HG03135 (cell line): ENCODE measurements around the gene FAM227A.
"Not testable (repeated sequence)": the region's sequence is repeated elsewhere in the genome, so short reads cannot be mapped to it uniquely, and the experiment has no call there.

Source experiments
- ATAC-seq: cut with Tn5 transposase; IDR thresholded peaks from one replicate; pipeline ENCODE4 v1.9.1; 2021; ENCODE audit warnings: mild to moderate bottlenecking, moderate library complexity; ENCODE audit not compliant: unreplicated experiment

Gene FAM227A

DNA sequence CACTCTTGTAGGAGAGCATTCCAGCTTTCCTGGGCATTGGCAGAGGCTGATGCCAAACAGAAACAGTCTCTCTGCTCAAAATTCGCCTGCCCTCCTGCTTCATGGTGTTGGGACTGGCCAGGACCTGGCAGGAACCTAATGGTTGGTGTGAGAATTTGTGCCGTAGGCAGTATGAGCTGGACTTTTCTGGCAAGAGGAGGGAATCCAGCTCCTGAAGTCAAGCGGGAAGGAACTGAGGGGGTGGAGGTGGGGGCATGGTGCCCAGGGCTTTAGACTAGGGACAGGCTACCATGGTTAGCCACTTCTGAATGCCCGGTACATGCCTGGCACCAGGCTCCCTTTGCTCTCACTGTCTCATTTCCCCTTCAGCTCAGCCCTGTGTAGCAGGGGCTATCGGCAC, 18.7 kb upstream of the FAM227A start:
- ATAC-seq = no peak

GRCh38 chr22:38657045-38657909, 1.1 kb upstream of the FAM227A start:
- no peak for ATAC-seq

GRCh38 chr22:38655519-38656255, 505 bp downstream of the FAM227A start:
- ATAC-seq = no peak

DNA sequence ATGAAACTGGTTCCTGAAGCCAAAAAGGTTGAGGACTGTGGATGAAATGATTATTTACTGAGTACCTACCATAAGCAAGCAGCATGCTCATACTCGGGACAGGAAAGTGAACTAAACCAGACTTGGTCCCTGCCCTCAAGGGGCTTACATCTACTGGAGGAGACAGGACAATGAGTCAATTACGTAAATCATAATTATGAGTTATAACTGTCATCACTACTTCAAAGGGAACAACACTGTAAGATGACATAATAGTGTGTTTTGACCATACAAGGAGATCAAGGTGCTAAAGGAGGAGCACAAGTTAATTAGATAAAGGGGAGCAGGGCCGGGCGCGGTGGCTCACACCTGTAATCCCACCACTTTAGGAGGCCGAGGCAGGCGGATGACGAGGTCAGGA, 2.5 kb downstream of the FAM227A start:
- no peak for ATAC-seq

GRCh38 chr22:38652859-38653258, 3.3 kb downstream of the FAM227A start:
- no peak for ATAC-seq

DNA sequence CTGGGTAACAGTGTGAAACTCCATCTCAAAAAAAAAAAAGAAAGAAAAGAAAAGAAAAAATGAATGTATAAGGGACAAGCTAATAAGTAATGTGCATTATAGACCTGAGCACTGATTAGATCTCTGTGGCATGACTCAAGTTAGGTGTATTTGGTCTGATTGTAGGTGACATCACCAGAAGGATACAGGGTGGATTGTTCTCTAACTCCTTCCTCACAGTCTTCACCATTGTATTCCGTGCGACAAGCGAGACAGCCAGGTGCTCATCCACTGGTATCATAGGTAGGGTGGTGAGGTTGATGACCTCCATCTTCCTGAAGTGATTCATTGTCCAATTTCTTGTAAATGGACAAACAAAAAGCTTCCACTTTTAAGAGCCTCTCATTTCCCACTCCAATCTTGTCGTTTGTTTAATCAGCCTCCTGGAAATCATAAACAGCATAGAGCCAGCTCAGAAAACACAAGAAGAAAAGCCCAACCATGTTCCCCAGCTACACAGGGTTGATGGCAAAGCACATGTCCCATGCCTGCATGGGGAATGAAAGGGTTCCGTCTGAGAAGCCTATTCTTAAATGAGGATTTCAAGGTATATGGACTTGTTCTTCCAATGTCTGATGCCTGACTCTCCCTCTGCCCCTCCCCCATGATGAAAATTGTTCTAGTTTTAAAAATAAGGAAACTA, 6.2 kb downstream of the FAM227A start:
- no peak for ATAC-seq

DNA sequence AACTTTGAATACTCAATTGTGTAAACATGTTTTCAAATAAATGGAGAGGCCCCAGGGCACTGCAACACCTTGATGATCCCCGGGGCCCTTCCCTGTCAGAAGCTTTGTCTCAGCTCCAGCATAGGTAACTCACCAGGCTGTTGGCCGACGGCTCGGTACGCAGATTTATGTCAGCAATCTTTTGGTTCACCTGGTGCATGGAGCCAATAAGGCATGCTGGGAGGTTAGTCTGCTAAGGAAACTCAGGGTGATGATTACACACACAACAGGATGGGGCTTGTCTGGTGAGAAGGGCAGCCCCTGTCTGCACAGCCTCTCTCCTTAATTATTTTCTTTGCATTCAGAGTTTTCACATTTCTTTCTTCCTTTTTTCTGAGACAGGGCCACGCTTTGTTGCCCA, 10.8 kb downstream of the FAM227A start:
- no peak for ATAC-seq

GRCh38 chr22:38644245-38644644, 11.9 kb downstream of the FAM227A start:
- not testable (repeated sequence) for ATAC-seq

DNA sequence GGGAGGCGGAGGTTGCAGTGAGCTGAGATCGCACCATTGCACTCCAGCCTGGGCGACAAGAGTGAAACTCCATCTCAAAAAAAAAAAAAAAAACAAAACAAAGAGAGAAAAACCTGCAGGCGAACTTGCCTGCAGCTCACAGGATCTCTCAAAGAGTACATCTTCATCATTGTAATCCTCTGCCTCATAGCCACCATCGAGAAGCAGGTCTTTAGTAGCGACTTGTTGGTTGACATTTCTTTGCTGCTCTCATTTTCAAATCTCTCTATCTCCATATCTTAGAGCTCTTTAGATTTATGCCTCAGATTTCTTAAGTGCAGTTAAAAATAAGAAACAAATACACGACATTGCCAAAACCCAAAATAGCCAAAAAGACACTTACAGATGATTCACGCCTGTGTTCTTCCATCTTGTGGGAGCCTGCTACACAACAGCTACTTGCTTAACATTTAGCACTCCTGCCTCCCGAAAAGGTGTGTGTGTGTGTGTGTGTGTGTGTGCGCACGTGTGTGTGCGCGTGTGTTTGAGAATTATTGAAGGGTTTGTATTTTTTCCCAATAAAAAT, 14.6 kb downstream of the FAM227A start:
- ATAC-seq = no peak

DNA sequence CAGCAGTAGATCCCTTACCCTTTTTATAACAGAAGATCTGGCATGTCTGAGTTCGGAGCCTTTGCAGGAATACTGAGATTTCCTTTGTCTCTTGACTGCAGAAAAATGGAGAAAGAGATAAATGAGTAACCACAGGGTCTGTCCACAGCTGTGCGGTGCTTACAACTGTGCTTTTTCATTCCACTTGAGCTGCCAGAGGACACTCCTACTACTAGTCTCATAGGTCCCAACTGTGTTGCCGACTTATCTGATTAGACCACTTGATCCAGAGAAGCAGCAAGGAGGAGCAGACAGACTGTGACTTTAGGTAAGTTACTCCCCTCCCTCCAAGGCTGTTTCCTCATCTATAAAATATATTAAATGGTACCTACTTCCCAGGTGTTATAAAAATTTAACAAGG, 17.5 kb downstream of the FAM227A start:
- no peak for ATAC-seq

GRCh38 chr22:38638216-38638615, 18.0 kb downstream of the FAM227A start:
- no peak for ATAC-seq

GRCh38 chr22:38632528-38632927, 23.7 kb downstream of the FAM227A start:
- ATAC-seq = no peak

GRCh38 chr22:38631724-38632123, 24.5 kb downstream of the FAM227A start:
- no peak for ATAC-seq

DNA sequence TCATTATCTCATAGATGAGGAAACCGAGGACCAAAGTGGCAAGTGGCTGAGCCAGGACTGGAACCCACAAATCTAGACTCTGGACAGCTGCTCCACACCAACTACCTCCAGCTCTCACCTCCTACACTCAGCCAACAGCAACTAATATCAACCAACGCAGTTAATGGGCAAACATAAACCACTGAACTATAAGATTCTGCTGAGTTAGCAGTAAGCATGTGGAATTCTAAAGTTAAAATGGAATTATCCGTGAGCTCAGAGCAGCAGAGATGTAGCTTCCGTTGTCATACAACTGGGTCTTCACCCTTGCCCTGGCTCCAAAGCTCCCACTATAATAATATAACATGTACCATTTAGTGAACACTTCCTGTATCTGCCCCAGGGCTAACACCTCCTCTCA, 27.1 kb downstream of the FAM227A start:
- ATAC-seq = no peak

DNA sequence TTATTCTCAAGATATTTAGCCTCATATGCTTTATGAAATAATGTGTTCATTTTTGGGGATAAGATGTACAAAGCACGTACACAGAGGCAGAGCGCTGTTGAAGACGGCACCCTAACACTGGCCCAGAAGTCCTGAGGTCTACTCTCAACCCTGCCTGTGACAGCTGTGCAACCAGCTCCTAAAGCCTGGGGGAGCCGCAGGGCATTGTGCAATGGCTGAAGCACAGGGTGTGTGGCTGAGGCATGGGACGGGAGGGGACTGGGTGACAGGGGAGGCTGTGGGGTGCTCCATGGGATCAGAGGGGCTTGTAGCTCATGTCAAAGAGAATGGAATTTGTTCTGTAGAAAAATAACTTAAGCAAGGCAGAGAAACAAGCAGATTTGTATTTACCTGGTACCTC, 27.7 kb downstream of the FAM227A start:
- no peak for ATAC-seq

- no peak for ATAC-seq
Observed at GRCh38 chr22:38623351-38623750, 32.8 kb downstream of the FAM227A start.

GRCh38 chr22:38618682-38619081, 37.5 kb downstream of the FAM227A start:
- no peak for ATAC-seq

DNA sequence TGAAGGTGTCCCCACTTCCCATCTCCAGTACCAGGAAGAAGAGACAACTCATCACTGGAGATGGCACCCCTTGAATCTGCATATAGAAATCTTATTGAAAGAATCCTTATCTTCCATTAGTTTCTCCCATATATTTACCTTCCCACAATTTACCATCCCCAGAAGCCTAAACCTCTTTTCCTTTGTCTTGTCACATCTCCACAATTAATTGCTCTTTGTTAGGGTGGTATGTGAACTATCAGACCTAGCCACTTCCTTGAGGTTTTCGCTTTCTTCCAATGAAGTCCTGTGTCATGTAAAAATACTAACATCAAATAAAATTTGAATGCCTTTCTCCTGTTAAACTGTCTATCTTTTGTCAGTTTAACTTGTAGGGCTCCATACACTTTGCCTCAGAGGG, 37.9 kb downstream of the FAM227A start:
- ATAC-seq = no peak

DNA sequence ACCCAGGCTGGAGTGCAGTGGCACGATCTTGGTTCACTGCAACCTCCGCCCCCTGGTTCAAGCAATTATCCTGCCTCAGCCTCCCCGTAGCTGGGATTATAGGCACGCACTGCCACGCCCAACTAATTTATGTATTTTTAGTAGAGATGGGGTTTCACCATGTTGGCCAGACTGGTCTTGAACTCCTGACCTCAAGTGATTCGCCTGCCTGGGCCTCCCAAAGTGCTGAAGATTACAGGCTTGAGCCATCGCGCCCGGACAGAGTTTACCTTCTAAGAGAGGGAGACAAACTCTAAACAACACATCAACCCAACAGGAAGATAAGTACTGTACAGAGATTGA, 41.2 kb downstream of the FAM227A start:
- ATAC-seq = not testable (repeated sequence)

DNA sequence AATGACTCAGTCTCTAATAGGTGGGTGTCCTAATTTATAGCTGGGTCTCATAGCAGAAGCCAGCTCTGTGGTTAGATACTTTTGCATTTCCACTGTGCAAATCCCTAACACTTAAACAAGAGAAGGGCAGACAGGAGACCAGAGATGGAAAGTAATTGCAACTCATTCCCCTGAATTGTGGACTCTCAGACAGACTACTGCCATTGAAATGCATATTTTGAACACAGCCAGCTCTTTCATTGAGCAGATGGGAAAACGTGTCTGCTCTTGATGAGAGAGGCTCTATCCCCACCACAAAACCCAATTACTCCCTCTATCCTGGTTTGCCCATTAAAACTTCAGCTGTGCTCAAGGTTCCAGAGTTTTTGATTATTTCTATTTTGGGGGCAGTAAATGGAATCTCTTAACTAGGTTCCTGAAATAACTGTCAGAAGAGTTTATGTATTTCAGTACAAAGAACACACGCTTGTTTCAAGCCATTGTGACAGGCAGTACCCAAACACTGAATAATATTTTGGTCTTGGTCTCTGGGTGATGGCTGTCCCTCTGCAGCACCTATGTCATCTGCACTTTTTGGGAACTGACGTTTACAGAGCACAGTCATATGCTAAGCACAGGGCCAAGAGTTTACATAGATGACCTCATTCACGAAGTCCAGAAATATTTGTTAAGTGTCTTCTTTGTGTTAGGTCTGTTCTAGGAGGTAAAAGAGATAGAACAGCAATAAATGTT, 41.7 kb downstream of the FAM227A start:
- no peak for ATAC-seq

DNA sequence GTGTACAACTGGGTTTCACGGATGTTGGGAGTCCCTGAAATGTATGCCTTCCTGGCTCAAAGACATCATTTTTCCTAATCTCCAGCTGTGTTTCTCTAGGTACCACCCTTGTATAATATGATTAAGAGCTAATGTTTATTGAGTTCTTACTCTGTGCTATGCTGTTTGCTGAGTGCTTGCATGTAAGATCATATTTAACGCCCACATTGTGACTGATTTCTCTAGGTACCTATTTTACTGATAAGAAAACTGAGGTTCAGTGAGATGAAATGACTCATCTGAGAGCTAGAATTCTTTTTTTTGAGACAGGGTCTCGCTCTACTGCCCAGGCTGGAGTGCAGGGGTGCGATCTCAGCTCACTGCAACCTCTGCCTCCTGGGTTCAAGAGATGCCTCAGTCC, 42.6 kb downstream of the FAM227A start:
- ATAC-seq = no peak
